Breast epithelium (tissue), 4 donors: ENCODE results near the gene SYNE1. TPM values are rescaled to one million over a fixed set of nuclear protein-coding genes. Genes with fewer than 3 reads are reported as not detected.
"Not testable (repeated sequence)": the region's sequence is repeated elsewhere in the genome, so short reads cannot be mapped to it uniquely, and the experiment has no call there.

Experiments
- DNase-seq, 2 donors: peaks; one replicate each; pipeline ENCODE4 v3.0.0-alpha.2; 2019; ENCODE audit warnings: low spot score in 2 of 2
- H3K27ac ChIP-seq, 2 donors: fragments of 200-600 bp; sonication (generic) in 1 of 2; one replicate each; pipeline ENCODE4 v1.5.1; 2016 to 2019; ENCODE audit warnings: mild to moderate bottlenecking in 1 of 2
- H3K27me3 ChIP-seq, 2 donors: fragments of 200-600 bp; sonication (generic) in 1 of 2; one replicate each; pipeline versions ENCODE4 v1.5.1 to v1.6.0; 2017 to 2019; ENCODE audit warnings: control low read depth in 1 of 2, mild to moderate bottlenecking in 1 of 2
- H3K36me3 ChIP-seq: fragments of 200-600 bp; one replicate; pipeline ENCODE4 v1.5.1; 2019
- H3K4me1 ChIP-seq, 2 donors: fragments of 200-600 bp; sonication (generic); one replicate each; pipeline ENCODE4 v1.5.1; 2016 to 2019; ENCODE audit warnings: control low read depth in 1 of 2
- H3K4me3 ChIP-seq, 3 donors: fragments of 200-600 bp; sonication (generic); 1 replicate in 2 of 3; 2 replicates in 1 of 3; pipeline ENCODE4 v1.5.1; 2016 to 2019; ENCODE audit warnings: mild to moderate bottlenecking in 3 of 3, moderate library complexity in 2 of 3
- H3K9me3 ChIP-seq, 2 donors: fragments of 200-600 bp; sonication (generic) in 1 of 2; one replicate each; pipeline ENCODE4 v1.5.1; 2016 to 2019; ENCODE audit warnings: control low read depth in 1 of 2
- CTCF ChIP-seq, 3 donors: fragments of 450-650 bp; IDR thresholded peaks; one replicate each; pipeline ENCODE4 v1.5.1; 2016 to 2017; ENCODE audit warnings: antibody characterized with exemption in 3 of 3, mild to moderate bottlenecking in 3 of 3, moderate library complexity in 3 of 3
- POLR2A ChIP-seq: fragments of 450-650 bp; IDR thresholded peaks from one replicate; pipeline ENCODE4 v1.6.1; 2016; ENCODE audit warnings: antibody characterized with exemption, mild to moderate bottlenecking, moderate library complexity
- POLR2AphosphoS5 ChIP-seq, 3 donors: sonication (generic); formaldehyde crosslinking; IDR thresholded peaks; one replicate each; pipeline ENCODE4 v1.6.1; 2017; ENCODE audit warnings: antibody characterized with exemption in 3 of 3
- intact Hi-C: fragments of 100-400 bp; cut with DNase I; formaldehyde crosslinking; loops from one replicate; pipeline ENCODE4 v1.15.1; 2023; ENCODE audit warnings: low total_unique reads
- total RNA-seq, 3 donors: library from RNA; depleted of rRNA; stranded (reverse); fragments of >200 nt; gene quantifications; one replicate each; pipeline ENCODE4 v1.1.0, GENCODE V29; 2016

The SYNE1 gene
- total RNA-seq, 3 donors from 2014 or later: 80.9 to 106 (median 95.7) TPM

DNA sequence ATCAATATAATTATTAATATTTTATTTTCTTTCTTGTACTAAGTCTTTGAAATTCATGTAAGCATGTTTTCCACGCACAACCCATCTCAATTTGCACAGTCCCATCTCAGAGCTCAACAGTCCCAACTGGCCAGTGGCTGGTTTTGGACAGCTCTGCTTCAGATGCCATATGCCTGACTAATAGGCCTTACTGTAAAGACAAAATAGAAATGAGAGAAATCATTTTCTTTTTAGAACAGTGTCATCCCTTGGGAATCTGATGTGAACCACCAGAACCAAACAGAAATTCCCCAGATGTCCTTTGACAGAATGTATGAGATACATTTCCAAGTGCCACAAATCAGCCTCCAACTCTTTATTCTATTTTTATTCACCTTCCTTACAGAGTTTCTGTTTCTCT is 490.8 kb downstream of the SYNE1 start:
- Histone ChIP-seq H3K27me3 (no peaks in the 10 kb centered on the region), H3K36me3 (peaks cover 9% of the 10 kb centered on the region), H3K4me3 (no peak overlapping the region), H3K9me3 (no peaks in the 10 kb centered on the region), H3K4me1 (no peaks in the 10 kb centered on the region), H3K27ac (no peak overlapping the region)
- intact Hi-C loops: no loop called here
- DNase-seq: no peak
- TF ChIP-seq CTCF (IDR thresholded peaks at IDR 0.05): no peak
- no peak for TF ChIP-seq POLR2A
- no peak for TF ChIP-seq POLR2AphosphoS5 (IDR thresholded peaks at IDR 0.05)

DNA sequence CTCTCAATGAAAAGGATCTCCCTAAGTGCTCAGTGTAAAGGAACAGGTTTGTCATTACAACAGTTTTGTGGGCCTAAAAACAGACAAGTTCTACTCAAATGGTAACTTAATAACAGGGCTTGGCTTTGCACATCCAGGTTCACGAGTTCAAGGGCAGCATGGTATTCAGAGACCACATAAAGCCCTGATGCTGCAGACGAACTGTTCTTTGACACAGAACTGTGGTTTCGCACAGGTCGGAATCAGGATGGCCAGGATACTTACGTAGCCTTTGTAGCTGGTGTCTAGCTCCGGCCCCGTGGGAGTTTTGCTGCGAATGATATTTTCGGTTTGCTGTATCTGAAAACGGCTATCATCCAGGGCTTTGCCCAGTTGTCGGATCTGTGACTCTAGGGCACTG is 493.8 kb downstream of the SYNE1 start:
- H3K9me3 ChIP-seq: no peaks in the 10 kb centered on the region
- no peak for DNase-seq
- H3K36me3 ChIP-seq: peaks cover 9% of the 10 kb centered on the region
- H3K4me1 ChIP-seq: no peaks in the 10 kb centered on the region
- intact Hi-C loops: no loop called here
- TF ChIP-seq CTCF (IDR thresholded peaks at IDR 0.05) (no peak), POLR2A (no peak), POLR2AphosphoS5 (IDR thresholded peaks at IDR 0.05) (no peak)
- H3K27ac ChIP-seq: no peak overlapping the region
- no peak overlapping the region for H3K4me3 ChIP-seq
- H3K27me3 ChIP-seq: no peaks in the 10 kb centered on the region

- H3K27ac ChIP-seq: no peak overlapping the region
Measured at GRCh38 chr6:152142105-152142504, 495.1 kb downstream of the SYNE1 start.

DNA sequence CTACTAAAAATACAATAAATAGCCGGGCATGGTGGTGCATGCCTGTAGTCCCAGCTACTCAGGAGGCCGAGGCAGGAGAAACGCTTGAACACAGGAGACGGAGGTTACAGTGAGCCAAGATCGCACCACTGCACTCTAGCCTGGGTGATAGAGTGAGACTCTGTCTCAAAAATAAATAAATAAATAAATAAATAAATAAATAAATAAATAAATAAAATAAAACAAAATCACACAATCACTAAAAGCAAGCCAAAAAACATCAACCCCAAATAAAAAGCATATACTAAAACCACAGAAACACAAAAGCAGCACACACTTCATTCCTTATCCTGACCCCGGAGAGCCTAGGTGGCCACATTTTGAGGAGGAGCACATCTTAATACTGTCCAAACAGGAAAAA is 498.8 kb downstream of the SYNE1 start:
- not testable (repeated sequence) for H3K4me1 ChIP-seq, H3K9me3 ChIP-seq, H3K4me3 ChIP-seq, DNase-seq, H3K36me3 ChIP-seq, H3K27me3 ChIP-seq, H3K27ac ChIP-seq
- intact Hi-C loops: loop anchor here (10.0 kb wide), 1 partner anchor 374 kb away; no protein-coding TSS in a partner anchor

More at GRCh38 chr6:152142105-152142504, 495.1 kb downstream of the SYNE1 start:
- H3K4me3 ChIP-seq: no peak overlapping the region
- TF ChIP-seq POLR2AphosphoS5 (IDR thresholded peaks at IDR 0.05) (no peak), POLR2A (no peak), CTCF (IDR thresholded peaks at IDR 0.05) (no peak)
- H3K27me3 ChIP-seq: no peaks in the 10 kb centered on the region
- H3K36me3 ChIP-seq: peaks cover 3% of the 10 kb centered on the region
- DNase-seq: no peak
- intact Hi-C loops: no loop called here
- no peaks in the 10 kb centered on the region for H3K9me3 ChIP-seq
- H3K4me1 ChIP-seq: no peaks in the 10 kb centered on the region

DNA sequence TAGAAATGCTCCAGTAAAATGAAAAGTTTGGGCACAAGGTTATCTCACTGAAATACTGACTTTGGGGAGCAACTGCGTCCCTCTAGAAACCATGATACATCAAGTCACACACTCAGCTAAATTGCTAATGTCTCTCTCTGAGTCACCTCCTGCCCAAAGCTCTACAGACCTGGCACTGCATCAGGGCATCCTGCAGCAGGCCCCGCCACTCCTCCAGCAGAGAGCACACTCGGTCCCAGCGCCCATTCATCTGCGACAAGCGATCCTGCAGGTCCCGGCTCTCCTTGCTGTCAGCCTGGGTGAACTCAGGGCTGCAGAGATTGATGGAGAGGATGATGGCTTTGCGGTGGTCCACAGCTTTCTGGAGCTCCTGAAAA is 500.7 kb downstream of the SYNE1 start:
- intact Hi-C loops: loop anchor here (10.0 kb wide), 1 partner anchor 372 kb away; no protein-coding TSS in a partner anchor
- Histone ChIP-seq H3K4me3 (no peak overlapping the region), H3K36me3 (peaks cover 3% of the 10 kb centered on the region), H3K27me3 (no peaks in the 10 kb centered on the region), H3K27ac (no peak overlapping the region), H3K4me1 (no peaks in the 10 kb centered on the region), H3K9me3 (no peaks in the 10 kb centered on the region)
- no peak for TF ChIP-seq POLR2AphosphoS5 (IDR thresholded peaks at IDR 0.05)
- TF ChIP-seq CTCF (IDR thresholded peaks at IDR 0.05): no peak
- TF ChIP-seq POLR2A: no peak
- DNase-seq: peak in 1 of 2 donors; percentile 64
